WTC11 (cell line): Measurements from ENCODE around the gene HES5. TPM values are rescaled to one million over a fixed set of nuclear protein-coding genes. Genes with fewer than 3 reads are reported as not detected.

ENCODE experiments used
- ATAC-seq: fragments of 200-7000 bp; cut with Tn5 transposase; 2 replicates; pipeline ENCODE4 v1.10.0; 2021; ENCODE audit warnings: mild to moderate bottlenecking, moderate library complexity
- CTCF ChIA-PET: fragments of 300-600 bp; sonication (Branson Sonifier 250); formaldehyde crosslinking; loops from one replicate; lab custom pipeline; 2021; ENCODE audit warnings: antibody characterized with exemption; lab: Charles Lee
- POLR2A ChIA-PET: fragments of 350-600 bp; sonication (Branson Sonifier 250); formaldehyde crosslinking; loops from one replicate; lab custom pipeline; 2021; ENCODE audit warnings: antibody characterized with exemption; lab: Charles Lee
- DNase-seq: peaks from one replicate; pipeline ENCODE4 v3.0.0; 2021; ENCODE audit warnings: low spot score
- H3K27ac Mint-ChIP-seq: 2 replicates; pipeline ENCODE4 v1.8.0; 2021; ENCODE audit warnings: mixed read lengths
- H3K27me3 Mint-ChIP-seq: 2 replicates; pipeline ENCODE4 v1.8.0; 2021; ENCODE audit warnings: low read depth, mild to moderate bottlenecking, moderate library complexity, mixed read lengths
- H3K36me3 Mint-ChIP-seq: 2 replicates; pipeline ENCODE4 v1.8.0; 2021; ENCODE audit warnings: mixed read lengths
- H3K4me1 Mint-ChIP-seq: 2 replicates; pipeline ENCODE4 v1.8.0; 2022; ENCODE audit warnings: mixed read lengths
- H3K4me3 Mint-ChIP-seq: 2 replicates; pipeline ENCODE4 v1.8.0; 2021; ENCODE audit warnings: mild to moderate bottlenecking, moderate library complexity, mixed read lengths
- H3K9me3 Mint-ChIP-seq: 2 replicates; pipeline ENCODE4 v1.8.0; 2021; ENCODE audit warnings: mixed read lengths
- ATF1 ChIP-seq: sonication (generic); formaldehyde crosslinking; IDR thresholded peaks from 2 replicates; pipeline ENCODE4 v1.8.1; 2023; ENCODE audit warnings: mild to moderate bottlenecking, moderate library complexity, missing genetic modification reagents
- GRHL2 ChIP-seq: fragments of 250-450 bp; sonication (Bioruptor Pico); IDR thresholded peaks from 2 replicates; pipeline ENCODE4 v1.8.0; 2022; ENCODE audit warnings: mild to moderate bottlenecking, moderate library complexity; ENCODE audit not compliant: insufficient replicate concordance, severe bottlenecking
- NR3C1 ChIP-seq: sonication (generic); formaldehyde crosslinking; conservative IDR thresholded peaks from 2 replicates; pipeline ENCODE4 v1.8.1; 2023; ENCODE audit warnings: low read depth, mild to moderate bottlenecking, missing genetic modification reagents
- OVOL2 ChIP-seq: fragments of 250-450 bp; sonication (Bioruptor Pico); IDR thresholded peaks from 2 replicates; pipeline ENCODE4 v1.9.0; 2021; ENCODE audit warnings: mild to moderate bottlenecking, borderline replicate concordance
- SMAD3 ChIP-seq: sonication (generic); formaldehyde crosslinking; IDR thresholded peaks from 2 replicates; pipeline ENCODE4 v1.8.0; 2022; ENCODE audit warnings: missing genetic modification reagents, mild to moderate bottlenecking, borderline replicate concordance
- SOX15 ChIP-seq: fragments of 250-450 bp; sonication (Bioruptor Pico); IDR thresholded peaks from 2 replicates; pipeline ENCODE4 v1.9.0; 2021; ENCODE audit warnings: mild to moderate bottlenecking
- TEAD1 ChIP-seq: sonication (generic); formaldehyde crosslinking; IDR thresholded peaks from 2 replicates; pipeline ENCODE4 v1.8.0; 2022; ENCODE audit warnings: mild to moderate bottlenecking, missing genetic modification reagents
- ZNF219 ChIP-seq: sonication (generic); formaldehyde crosslinking; IDR thresholded peaks from 2 replicates; pipeline ENCODE4 v1.8.0; 2023; ENCODE audit warnings: missing genetic modification reagents, mild to moderate bottlenecking, borderline replicate concordance
- ZNF671 ChIP-seq: fragments of 250-450 bp; sonication (Bioruptor Pico); IDR thresholded peaks from 2 replicates; pipeline ENCODE4 v1.8.0; 2021; ENCODE audit warnings: mild to moderate bottlenecking
- total RNA-seq: library from RNA; stranded (reverse); gene quantifications from 3 replicates; pipeline ENCODE4 v1.2.3, GENCODE V29; 2021
- TF ChIP-seq, protein P1 (sequence below): sonication (generic); formaldehyde crosslinking; IDR thresholded peaks from 2 replicates; pipeline ENCODE4 v1.8.1; 2022; ENCODE audit warnings: mild to moderate bottlenecking, moderate library complexity, missing genetic modification reagents
- TF ChIP-seq, protein P2 (sequence below): fragments of 200-600 bp; IDR thresholded peaks from 2 replicates; pipeline ENCODE4 v1.8.0; 2022; ENCODE audit warnings: antibody characterized with exemption
- TF ChIP-seq, protein P3 (sequence below): sonication (generic); formaldehyde crosslinking; IDR thresholded peaks from 2 replicates; pipeline ENCODE4 v1.8.1; 2023; ENCODE audit warnings: mild to moderate bottlenecking, missing genetic modification reagents
- TF ChIP-seq, protein P4 (sequence below): sonication (generic); formaldehyde crosslinking; IDR thresholded peaks from 2 replicates; pipeline ENCODE4 v1.8.1; 2023; ENCODE audit warnings: mild to moderate bottlenecking, missing genetic modification reagents, borderline replicate concordance
- TF ChIP-seq, protein P5 (sequence below): fragments of 250-450 bp; sonication (Bioruptor Pico); IDR thresholded peaks from 2 replicates; pipeline ENCODE4 v1.9.0; 2021; ENCODE audit warnings: mild to moderate bottlenecking
- TF ChIP-seq, protein P6 (sequence below): sonication (generic); formaldehyde crosslinking; IDR thresholded peaks from 2 replicates; pipeline ENCODE4 v1.8.1; 2023; ENCODE audit warnings: mild to moderate bottlenecking, missing genetic modification reagents, moderate library complexity
- TF ChIP-seq, protein P7 (sequence below): sonication (generic); formaldehyde crosslinking; IDR thresholded peaks from 2 replicates; pipeline ENCODE4 v1.8.1; 2022; ENCODE audit warnings: low read depth, missing genetic modification reagents, borderline replicate concordance
- TF ChIP-seq, protein P8 (sequence below): sonication (generic); formaldehyde crosslinking; IDR thresholded peaks from 2 replicates; pipeline ENCODE4 v1.8.1; 2023; ENCODE audit warnings: mild to moderate bottlenecking, missing genetic modification reagents

HES5 gene
- total RNA-seq, 1 experiment from 2014 or later = not detected

DNA sequence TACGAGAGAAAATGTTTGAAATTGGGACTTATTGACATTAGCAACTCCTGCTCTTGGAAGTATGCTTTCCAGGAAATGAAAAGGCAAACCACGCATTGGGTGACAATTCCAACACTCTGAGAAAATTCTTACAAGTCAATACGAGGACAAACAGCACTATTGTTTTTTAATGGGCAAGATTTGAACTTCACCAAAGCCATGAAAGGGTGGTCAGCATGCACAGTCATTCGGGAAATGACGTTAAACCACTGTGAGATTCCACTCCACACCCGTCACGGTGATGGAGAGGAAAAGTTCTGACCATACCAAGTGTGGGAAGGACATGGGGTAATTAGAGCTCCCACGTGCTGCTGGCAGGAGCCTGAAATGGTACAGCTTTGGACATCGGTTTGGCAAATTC is 44.3 kb upstream of the HES5 start:
- DNase-seq = no peak
- Mint-ChIP-seq H3K4me1 (peaks cover 9% of the 10 kb centered on the region), H3K4me3 (no peak overlapping the region), H3K9me3 (peaks cover 21% of the 10 kb centered on the region), H3K27me3 (peaks cover 11% of the 10 kb centered on the region; the same call in 1 of the 2 replicates), H3K36me3 (peaks cover 13% of the 10 kb centered on the region; the same call in 1 of the 2 replicates), H3K27ac (no peak overlapping the region)
- no peak for ATAC-seq
- CTCF ChIA-PET = interaction anchor here (1.3 kb wide), 1 partner anchor 12 kb away, joined by 5 read pairs; no protein-coding TSS in a partner anchor
- TF ChIP-seq OVOL2 (no peak), NR3C1 (CRISPR knock-in tag) (no peak), ATF1 (CRISPR knock-in tag) (no peak), GRHL2 (no peak), ZNF219 (CRISPR knock-in tag) (no peak), TEAD1 (CRISPR knock-in tag) (no peak), SMAD3 (CRISPR knock-in tag) (no peak), SOX15 (no peak)
- TF ChIP-seq, protein P1, sequence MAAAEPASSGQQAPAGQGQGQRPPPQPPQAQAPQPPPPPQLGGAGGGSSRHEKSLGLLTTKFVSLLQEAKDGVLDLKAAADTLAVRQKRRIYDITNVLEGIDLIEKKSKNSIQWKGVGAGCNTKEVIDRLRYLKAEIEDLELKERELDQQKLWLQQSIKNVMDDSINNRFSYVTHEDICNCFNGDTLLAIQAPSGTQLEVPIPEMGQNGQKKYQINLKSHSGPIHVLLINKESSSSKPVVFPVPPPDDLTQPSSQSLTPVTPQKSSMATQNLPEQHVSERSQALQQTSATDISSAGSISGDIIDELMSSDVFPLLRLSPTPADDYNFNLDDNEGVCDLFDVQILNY (CRISPR knock-in tag) = no peak
- TF ChIP-seq, protein P2, sequence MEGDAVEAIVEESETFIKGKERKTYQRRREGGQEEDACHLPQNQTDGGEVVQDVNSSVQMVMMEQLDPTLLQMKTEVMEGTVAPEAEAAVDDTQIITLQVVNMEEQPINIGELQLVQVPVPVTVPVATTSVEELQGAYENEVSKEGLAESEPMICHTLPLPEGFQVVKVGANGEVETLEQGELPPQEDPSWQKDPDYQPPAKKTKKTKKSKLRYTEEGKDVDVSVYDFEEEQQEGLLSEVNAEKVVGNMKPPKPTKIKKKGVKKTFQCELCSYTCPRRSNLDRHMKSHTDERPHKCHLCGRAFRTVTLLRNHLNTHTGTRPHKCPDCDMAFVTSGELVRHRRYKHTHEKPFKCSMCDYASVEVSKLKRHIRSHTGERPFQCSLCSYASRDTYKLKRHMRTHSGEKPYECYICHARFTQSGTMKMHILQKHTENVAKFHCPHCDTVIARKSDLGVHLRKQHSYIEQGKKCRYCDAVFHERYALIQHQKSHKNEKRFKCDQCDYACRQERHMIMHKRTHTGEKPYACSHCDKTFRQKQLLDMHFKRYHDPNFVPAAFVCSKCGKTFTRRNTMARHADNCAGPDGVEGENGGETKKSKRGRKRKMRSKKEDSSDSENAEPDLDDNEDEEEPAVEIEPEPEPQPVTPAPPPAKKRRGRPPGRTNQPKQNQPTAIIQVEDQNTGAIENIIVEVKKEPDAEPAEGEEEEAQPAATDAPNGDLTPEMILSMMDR = no peak
- TF ChIP-seq, protein P3, sequence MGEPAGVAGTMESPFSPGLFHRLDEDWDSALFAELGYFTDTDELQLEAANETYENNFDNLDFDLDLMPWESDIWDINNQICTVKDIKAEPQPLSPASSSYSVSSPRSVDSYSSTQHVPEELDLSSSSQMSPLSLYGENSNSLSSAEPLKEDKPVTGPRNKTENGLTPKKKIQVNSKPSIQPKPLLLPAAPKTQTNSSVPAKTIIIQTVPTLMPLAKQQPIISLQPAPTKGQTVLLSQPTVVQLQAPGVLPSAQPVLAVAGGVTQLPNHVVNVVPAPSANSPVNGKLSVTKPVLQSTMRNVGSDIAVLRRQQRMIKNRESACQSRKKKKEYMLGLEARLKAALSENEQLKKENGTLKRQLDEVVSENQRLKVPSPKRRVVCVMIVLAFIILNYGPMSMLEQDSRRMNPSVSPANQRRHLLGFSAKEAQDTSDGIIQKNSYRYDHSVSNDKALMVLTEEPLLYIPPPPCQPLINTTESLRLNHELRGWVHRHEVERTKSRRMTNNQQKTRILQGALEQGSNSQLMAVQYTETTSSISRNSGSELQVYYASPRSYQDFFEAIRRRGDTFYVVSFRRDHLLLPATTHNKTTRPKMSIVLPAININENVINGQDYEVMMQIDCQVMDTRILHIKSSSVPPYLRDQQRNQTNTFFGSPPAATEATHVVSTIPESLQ (CRISPR knock-in tag) = no peak
- TF ChIP-seq, protein P4, sequence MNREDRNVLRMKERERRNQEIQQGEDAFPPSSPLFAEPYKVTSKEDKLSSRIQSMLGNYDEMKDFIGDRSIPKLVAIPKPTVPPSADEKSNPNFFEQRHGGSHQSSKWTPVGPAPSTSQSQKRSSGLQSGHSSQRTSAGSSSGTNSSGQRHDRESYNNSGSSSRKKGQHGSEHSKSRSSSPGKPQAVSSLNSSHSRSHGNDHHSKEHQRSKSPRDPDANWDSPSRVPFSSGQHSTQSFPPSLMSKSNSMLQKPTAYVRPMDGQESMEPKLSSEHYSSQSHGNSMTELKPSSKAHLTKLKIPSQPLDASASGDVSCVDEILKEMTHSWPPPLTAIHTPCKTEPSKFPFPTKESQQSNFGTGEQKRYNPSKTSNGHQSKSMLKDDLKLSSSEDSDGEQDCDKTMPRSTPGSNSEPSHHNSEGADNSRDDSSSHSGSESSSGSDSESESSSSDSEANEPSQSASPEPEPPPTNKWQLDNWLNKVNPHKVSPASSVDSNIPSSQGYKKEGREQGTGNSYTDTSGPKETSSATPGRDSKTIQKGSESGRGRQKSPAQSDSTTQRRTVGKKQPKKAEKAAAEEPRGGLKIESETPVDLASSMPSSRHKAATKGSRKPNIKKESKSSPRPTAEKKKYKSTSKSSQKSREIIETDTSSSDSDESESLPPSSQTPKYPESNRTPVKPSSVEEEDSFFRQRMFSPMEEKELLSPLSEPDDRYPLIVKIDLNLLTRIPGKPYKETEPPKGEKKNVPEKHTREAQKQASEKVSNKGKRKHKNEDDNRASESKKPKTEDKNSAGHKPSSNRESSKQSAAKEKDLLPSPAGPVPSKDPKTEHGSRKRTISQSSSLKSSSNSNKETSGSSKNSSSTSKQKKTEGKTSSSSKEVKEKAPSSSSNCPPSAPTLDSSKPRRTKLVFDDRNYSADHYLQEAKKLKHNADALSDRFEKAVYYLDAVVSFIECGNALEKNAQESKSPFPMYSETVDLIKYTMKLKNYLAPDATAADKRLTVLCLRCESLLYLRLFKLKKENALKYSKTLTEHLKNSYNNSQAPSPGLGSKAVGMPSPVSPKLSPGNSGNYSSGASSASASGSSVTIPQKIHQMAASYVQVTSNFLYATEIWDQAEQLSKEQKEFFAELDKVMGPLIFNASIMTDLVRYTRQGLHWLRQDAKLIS (CRISPR knock-in tag) = no peak
- TF ChIP-seq, protein P5, sequence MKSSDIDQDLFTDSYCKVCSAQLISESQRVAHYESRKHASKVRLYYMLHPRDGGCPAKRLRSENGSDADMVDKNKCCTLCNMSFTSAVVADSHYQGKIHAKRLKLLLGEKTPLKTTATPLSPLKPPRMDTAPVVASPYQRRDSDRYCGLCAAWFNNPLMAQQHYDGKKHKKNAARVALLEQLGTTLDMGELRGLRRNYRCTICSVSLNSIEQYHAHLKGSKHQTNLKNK (CRISPR knock-in tag) = no peak
- TF ChIP-seq, protein P6, sequence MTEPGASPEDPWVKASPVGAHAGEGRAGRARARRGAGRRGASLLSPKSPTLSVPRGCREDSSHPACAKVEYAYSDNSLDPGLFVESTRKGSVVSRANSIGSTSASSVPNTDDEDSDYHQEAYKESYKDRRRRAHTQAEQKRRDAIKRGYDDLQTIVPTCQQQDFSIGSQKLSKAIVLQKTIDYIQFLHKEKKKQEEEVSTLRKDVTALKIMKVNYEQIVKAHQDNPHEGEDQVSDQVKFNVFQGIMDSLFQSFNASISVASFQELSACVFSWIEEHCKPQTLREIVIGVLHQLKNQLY (CRISPR knock-in tag) = no peak
- POLR2A ChIA-PET = no interaction called here

DNA sequence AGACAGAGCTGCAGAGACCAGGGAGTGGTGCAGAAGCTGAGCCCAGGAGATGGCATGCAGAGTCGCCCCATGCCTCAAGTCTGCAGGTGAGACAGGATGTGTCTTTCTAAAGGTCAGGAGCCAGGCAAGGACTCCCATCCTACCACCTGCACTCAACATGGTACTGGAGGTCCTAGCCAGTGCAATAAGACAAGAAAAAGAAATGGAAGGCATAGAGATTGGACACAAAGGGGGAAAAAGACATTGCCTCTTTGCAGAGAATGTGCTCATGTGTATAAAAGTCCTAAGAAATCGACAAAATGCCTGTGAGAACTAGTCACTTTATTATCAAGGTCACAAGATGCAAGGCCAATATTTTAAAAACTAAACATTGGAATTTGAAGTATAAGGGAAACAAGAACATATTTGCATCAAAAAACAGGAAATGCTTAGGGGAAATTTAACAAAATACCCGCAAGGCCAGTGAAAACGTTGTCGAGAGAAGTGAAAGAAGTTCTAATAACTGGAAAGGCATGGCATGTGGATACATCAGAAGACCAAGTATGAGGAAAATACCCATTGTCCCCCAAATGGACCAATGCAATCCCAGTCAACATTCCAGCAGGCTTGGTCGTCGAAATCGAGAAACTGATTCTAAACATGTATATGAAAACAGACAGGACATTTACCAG is 43.3 kb upstream of the HES5 start:
- Mint-ChIP-seq H3K27ac (no peak overlapping the region), H3K4me1 (peaks cover 3% of the 10 kb centered on the region; the same call in 1 of the 2 replicates), H3K4me3 (no peak overlapping the region), H3K9me3 (peaks cover 21% of the 10 kb centered on the region), H3K36me3 (peaks cover 13% of the 10 kb centered on the region; the same call in 1 of the 2 replicates), H3K27me3 (peaks cover 11% of the 10 kb centered on the region; the same call in 1 of the 2 replicates)
- ChIA-PET CTCF (interaction anchor here (1.3 kb wide), 1 partner anchor 11 kb away, joined by 5 read pairs; no protein-coding TSS in a partner anchor), POLR2A (no interaction called here)
- DNase-seq (no peak), ATAC-seq (no peak)
- TF ChIP-seq, protein P7, sequence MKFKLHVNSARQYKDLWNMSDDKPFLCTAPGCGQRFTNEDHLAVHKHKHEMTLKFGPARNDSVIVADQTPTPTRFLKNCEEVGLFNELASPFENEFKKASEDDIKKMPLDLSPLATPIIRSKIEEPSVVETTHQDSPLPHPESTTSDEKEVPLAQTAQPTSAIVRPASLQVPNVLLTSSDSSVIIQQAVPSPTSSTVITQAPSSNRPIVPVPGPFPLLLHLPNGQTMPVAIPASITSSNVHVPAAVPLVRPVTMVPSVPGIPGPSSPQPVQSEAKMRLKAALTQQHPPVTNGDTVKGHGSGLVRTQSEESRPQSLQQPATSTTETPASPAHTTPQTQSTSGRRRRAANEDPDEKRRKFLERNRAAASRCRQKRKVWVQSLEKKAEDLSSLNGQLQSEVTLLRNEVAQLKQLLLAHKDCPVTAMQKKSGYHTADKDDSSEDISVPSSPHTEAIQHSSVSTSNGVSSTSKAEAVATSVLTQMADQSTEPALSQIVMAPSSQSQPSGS = no peak
- TF ChIP-seq, protein P4 (CRISPR knock-in tag) = no peak
- TF ChIP-seq, protein P8, sequence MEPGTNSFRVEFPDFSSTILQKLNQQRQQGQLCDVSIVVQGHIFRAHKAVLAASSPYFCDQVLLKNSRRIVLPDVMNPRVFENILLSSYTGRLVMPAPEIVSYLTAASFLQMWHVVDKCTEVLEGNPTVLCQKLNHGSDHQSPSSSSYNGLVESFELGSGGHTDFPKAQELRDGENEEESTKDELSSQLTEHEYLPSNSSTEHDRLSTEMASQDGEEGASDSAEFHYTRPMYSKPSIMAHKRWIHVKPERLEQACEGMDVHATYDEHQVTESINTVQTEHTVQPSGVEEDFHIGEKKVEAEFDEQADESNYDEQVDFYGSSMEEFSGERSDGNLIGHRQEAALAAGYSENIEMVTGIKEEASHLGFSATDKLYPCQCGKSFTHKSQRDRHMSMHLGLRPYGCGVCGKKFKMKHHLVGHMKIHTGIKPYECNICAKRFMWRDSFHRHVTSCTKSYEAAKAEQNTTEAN (CRISPR knock-in tag) = no peak
- no peak for TF ChIP-seq ZNF671 (CRISPR knock-in tag)
